Kidney (tissue), 14 donors: ENCODE measurements around the gene SLC6A3. TPM values are rescaled to one million over a fixed set of nuclear protein-coding genes. Genes with fewer than 3 reads are reported as not detected.

ENCODE experiments used
- DNase-seq, 5 donors: peaks; one replicate each; pipeline ENCODE4 v3.0.0-alpha.2; 2013 to 2020
- FAIRE-seq: peaks from 2 replicates; lab custom pipeline; 2012; peaks lifted over from hg19 to GRCh38; lab: Jason Lieb, UNC
- H3K27ac ChIP-seq, 2 donors: one replicate each; pipeline ENCODE4 v1.7.0; 2013; ENCODE audit warnings: low read depth in 2 of 2, low read length in 2 of 2, inconsistent platforms in 1 of 2
- H3K27me3 ChIP-seq: one replicate; pipeline ENCODE4 v1.7.1; 2013; ENCODE audit warnings: low read length, inconsistent platforms; ENCODE audit not compliant: control insufficient read depth, insufficient read depth
- H3K36me3 ChIP-seq, 3 donors: one replicate each; pipeline versions ENCODE4 v1.7.0 to v1.7.1; 2013; ENCODE audit warnings: low read length in 3 of 3, control low read depth in 1 of 3, inconsistent platforms in 1 of 3; ENCODE audit not compliant: insufficient read depth in 3 of 3, control insufficient read depth in 2 of 3
- H3K4me1 ChIP-seq, 3 donors: one replicate each; pipeline versions ENCODE4 v1.7.0 to v1.7.1; 2013; ENCODE audit warnings: low read length in 3 of 3, inconsistent platforms in 1 of 3, low read depth in 1 of 3; ENCODE audit not compliant: control insufficient read depth in 2 of 3, insufficient read depth in 2 of 3
- H3K4me3 ChIP-seq, 3 donors: one replicate each; pipeline versions ENCODE4 v1.7.0 to v1.8.1; 2013; ENCODE audit warnings: low read length in 3 of 3, control low read depth in 1 of 3, inconsistent platforms in 1 of 3
- H3K9ac ChIP-seq, 3 donors: one replicate each; pipeline versions ENCODE4 v1.7.0 to v1.7.1; 2013; ENCODE audit warnings: low read length in 3 of 3, control low read depth in 1 of 3, inconsistent platforms in 1 of 3
- H3K9me3 ChIP-seq, 3 donors: one replicate each; pipeline versions ENCODE4 v1.7.0 to v1.7.1; 2013; ENCODE audit warnings: low read length in 3 of 3, control low read depth in 1 of 3, inconsistent platforms in 1 of 3; ENCODE audit not compliant: control insufficient read depth in 2 of 3, insufficient read depth in 1 of 3
- CTCF ChIP-seq: IDR thresholded peaks from 3 replicates; pipeline ENCODE4 v1.5.1; 2012; ENCODE audit warnings: mild to moderate bottlenecking, moderate library complexity, borderline replicate concordance; ENCODE audit not compliant: insufficient read depth; ENCODE audit errors: extremely low read depth
- intact Hi-C: fragments of 100-400 bp; cut with DNase I; formaldehyde crosslinking; loops from one replicate; pipeline ENCODE4 v1.11.1; 2022
- polyA plus RNA-seq: library from polyadenylated mRNA; stranded (reverse); fragments of 350-450 nt; fragmentation: Illumina TruSeq; extraction: RNeasy Lipid Tissue Mini Kit (QIAGEN cat#74804); gene quantifications from one replicate; pipeline ENCODE4 v1.2.3, GENCODE V29; 2014; ENCODE audit warnings: low read depth, low replicate concordance; ENCODE audit not compliant: insufficient read depth
- total RNA-seq: library from RNA; stranded (reverse); fragmentation: NEBNext Ultra II Directional; extraction: Animal tissue kit (Norgen Biotek cat#: 25700); gene quantifications from one replicate; pipeline ENCODE4 v1.2.1, GENCODE V29; 2021
- donor health status: control.
- donor health status: control.
- donor health status: control.
- donor health status: control.
- donor health status: control.
- donor health status: DM: yes; HTN: yes; CAD: no.
- donor health status: Normal renal cell carcinoma (clear cell type).

The SLC6A3 gene
- total and polyA plus RNA-seq, 2 donors from 2014 or later: 0.09 to 0.54 TPM

GRCh38 chr5:1488882-1489680 is 43.8 kb upstream of the SLC6A3 start:
- Histone ChIP-seq H3K36me3 (peaks cover 0 to 5% (median 2%) of the 10 kb centered on the region in 3 donors), H3K9me3 (no peaks in the 10 kb centered on the region), H3K27me3 (no peaks in the 10 kb centered on the region), H3K27ac (no peak overlapping the region), H3K4me3 (no peak overlapping the region), H3K4me1 (no peaks in the 10 kb centered on the region), H3K9ac (no peak overlapping the region)
- no peak for FAIRE-seq
- intact Hi-C loops: no loop called here
- DNase-seq: no peak
- no peak for TF ChIP-seq CTCF

GRCh38 chr5:1487079-1487764 is 42.0 kb upstream of the SLC6A3 start:
- Histone ChIP-seq H3K9me3 (no peaks in the 10 kb centered on the region), H3K27me3 (no peaks in the 10 kb centered on the region), H3K4me1 (no peaks in the 10 kb centered on the region), H3K9ac (no peak overlapping the region), H3K4me3 (no peak overlapping the region), H3K36me3 (peaks cover 0 to 2% (median 0%) of the 10 kb centered on the region in 3 donors), H3K27ac (no peak overlapping the region)
- TF ChIP-seq CTCF: no peak
- no peak for DNase-seq
- intact Hi-C loops: no loop called here
- no peak for FAIRE-seq

- no peak for TF ChIP-seq CTCF
- FAIRE-seq (no peak), DNase-seq (no peak)
- no peaks in the 10 kb centered on the region for H3K9me3 ChIP-seq
- H3K4me3 ChIP-seq: no peak overlapping the region
- intact Hi-C loops: no loop called here
- H3K36me3 ChIP-seq: peaks cover 0 to 2% (median 0%) of the 10 kb centered on the region in 3 donors
- no peak overlapping the region for H3K27ac ChIP-seq
- no peaks in the 10 kb centered on the region for H3K4me1 ChIP-seq
- H3K9ac ChIP-seq: no peak overlapping the region
- H3K27me3 ChIP-seq: no peaks in the 10 kb centered on the region
These were observed 41.0 kb upstream of the SLC6A3 start for GRCh38 chr5:1486271-1486670.
